Heart left ventricle (tissue), 13 donors: ENCODE measurements around the gene BDH1.

ENCODE experiments used
- CTCF ChIP-seq, 12 donors: fragments of 200-600 bp; sonication (generic) in 4 of 12; IDR thresholded peaks; one replicate each; pipeline versions ENCODE4 v1.5.0 to v1.8.0; 2018 to 2022; ENCODE audit warnings: antibody characterized with exemption in 12 of 12, mild to moderate bottlenecking in 5 of 12
- POLR2A ChIP-seq, 2 donors: fragments of 450-650 bp; IDR thresholded peaks; one replicate each; pipeline ENCODE4 v1.6.1; 2017; ENCODE audit warnings: antibody characterized with exemption in 2 of 2, mild to moderate bottlenecking in 2 of 2, moderate library complexity in 2 of 2
- donor health status: ischemic (EF 13 %, LVEDD 7.1; RV severe dilation, severe dysfunction).
- donor health status: DM: no; HTN: yes; CAD: no.
- donor health status: DM: no; HTN: no; CAD: no.
- donor health status: ischemic (EF 25% LVEDD 6.9; RV normal size, moderate dysfunction).
- donor health status: ischemic (EF 25% LVEDD 5.7; RV mildly dilated, moderate dysfunction).
- donor health status: ischemic (EF 35%, LVEDD 5.7; RV mildly dilated, moderate dysfunction).
- donor health status: nonischemic (EF 11% LVEDD 7.7; RV severe dilation, severe dysfunction).
- donor health status: DM: yes; HTN: yes; CAD: no.
- donor health status: PGD.
- donor health status: ischemic (EF 29% LVEDD 5.4; RV normal size, mild dysfunction).
- donor health status: nonischemic (EF 23%, LVEDD 6.1; RV moderate dilation, normal function).

GRCh38 chr3:197567904-197568681 lies 12.3 kb upstream of the BDH1 start:
- no peak for TF ChIP-seq CTCF (IDR thresholded peaks at IDR 0.05)
- TF ChIP-seq POLR2A (IDR thresholded peaks at IDR 0.05): no peak
